ENCODE data around the gene DPEP3. TPM values are rescaled to one million over a fixed set of nuclear protein-coding genes. Genes with fewer than 3 reads are reported as not detected.
A peak's percentile ranks its signal among the peaks of the same experiment; 100 is the strongest.

The DPEP3 gene
- polyA plus RNA-seq, 1 donor (not counting 4 experiments of a cell fraction or from before 2014, with no cell fraction given): not detected

GRCh38 chr16:67942510-67943255 lies 37.6 kb downstream of the DPEP3 start:
- H3K9me1 ChIP-seq (ENCODE audit: control insufficient read depth, extremely low read depth, insufficient read depth, low read length): peaks cover 3% of the 10 kb centered on the region
- FAIRE-seq (no peak), DNase-seq (ENCODE audit: low read depth, low spot score) (no peak)
- peaks cover 3% of the 10 kb centered on the region for H4K20me1 ChIP-seq (ENCODE audit: control insufficient read depth, extremely low read depth, insufficient read depth, low read length)
- peaks cover 54 to 58% of the 10 kb centered on the region in 2 experiments for H3K36me3 ChIP-seq (ENCODE audit: control insufficient read depth in 2 of 2, extremely low read depth in 1 of 2, insufficient read depth in 2 of 2, low read length in 2 of 2)
- H2AFZ ChIP-seq (ENCODE audit: control insufficient read depth, low read length): no peak overlapping the region
- H3K9me3 ChIP-seq (ENCODE audit: control insufficient read depth, low read depth, low read length): no peaks in the 10 kb centered on the region
- no peak for TF ChIP-seq CTCF (optimal IDR thresholded peaks at IDR 0.05 in 1 of 3, IDR thresholded peaks at IDR 0.05 in 1 of 3, conservative IDR thresholded peaks at IDR 0.05 in 1 of 3; ENCODE audit: extremely low read depth in 1 of 3, insufficient read depth in 2 of 3, low read length in 3 of 3)
- no peak overlapping the region for H3K27ac ChIP-seq (ENCODE audit: control insufficient read depth, insufficient read depth, low read length)
- H3K4me1 ChIP-seq (ENCODE audit: control insufficient read depth, extremely low read depth, insufficient read depth, low read length): no peaks in the 10 kb centered on the region
- dilution Hi-C loops (cut with MboI; ENCODE audit: extremely low pct_ligation_motif_present, low sequenced_read_pairs): no loop called here
- no peaks in the 10 kb centered on the region for H3K27me3 ChIP-seq (ENCODE audit: control insufficient read depth, extremely low read depth, insufficient read depth, low read length)
- no peak overlapping the region for H3K4me3 ChIP-seq (ENCODE audit: control insufficient read depth in 2 of 3, extremely low read depth in 1 of 3, insufficient read depth in 2 of 3, low read depth in 1 of 3, low read length in 3 of 3)
- no peak overlapping the region for H3K4me2 ChIP-seq (ENCODE audit: control insufficient read depth, extremely low read depth, insufficient read depth, low read depth, low read length)
- peaks cover 5% of the 10 kb centered on the region for H3K79me2 ChIP-seq (ENCODE audit: control insufficient read depth, insufficient read depth, low read length)
- H3K9ac ChIP-seq (ENCODE audit: control insufficient read depth, extremely low read depth, insufficient read depth, low read length): no peak overlapping the region

- Histone ChIP-seq H3K27ac (ENCODE audit: control insufficient read depth, insufficient read depth, low read length) (no peak overlapping the region), H3K79me2 (ENCODE audit: control insufficient read depth, insufficient read depth, low read length) (peaks cover 5% of the 10 kb centered on the region), H2AFZ (ENCODE audit: control insufficient read depth, low read length) (no peak overlapping the region), H4K20me1 (ENCODE audit: control insufficient read depth, extremely low read depth, insufficient read depth, low read length) (peaks cover 3% of the 10 kb centered on the region), H3K9me1 (ENCODE audit: control insufficient read depth, extremely low read depth, insufficient read depth, low read length) (peaks cover 3% of the 10 kb centered on the region), H3K4me2 (ENCODE audit: control insufficient read depth, extremely low read depth, insufficient read depth, low read depth, low read length) (no peak overlapping the region), H3K27me3 (ENCODE audit: control insufficient read depth, extremely low read depth, insufficient read depth, low read length) (no peaks in the 10 kb centered on the region), H3K36me3 (ENCODE audit: control insufficient read depth in 2 of 2, extremely low read depth in 1 of 2, insufficient read depth in 2 of 2, low read length in 2 of 2) (peaks cover 49 to 53% of the 10 kb centered on the region in 2 experiments), H3K9ac (ENCODE audit: control insufficient read depth, extremely low read depth, insufficient read depth, low read length) (no peak overlapping the region), H3K4me3 (ENCODE audit: control insufficient read depth in 2 of 3, extremely low read depth in 1 of 3, insufficient read depth in 2 of 3, low read depth in 1 of 3, low read length in 3 of 3) (no peak overlapping the region), H3K9me3 (ENCODE audit: control insufficient read depth, low read depth, low read length) (no peaks in the 10 kb centered on the region), H3K4me1 (ENCODE audit: control insufficient read depth, extremely low read depth, insufficient read depth, low read length) (peaks cover 3% of the 10 kb centered on the region)
- no peak for FAIRE-seq
- no peak for DNase-seq (ENCODE audit: low read depth, low spot score)
- TF ChIP-seq CTCF (optimal IDR thresholded peaks at IDR 0.05 in 1 of 3, IDR thresholded peaks at IDR 0.05 in 1 of 3, conservative IDR thresholded peaks at IDR 0.05 in 1 of 3; ENCODE audit: extremely low read depth in 1 of 3, insufficient read depth in 2 of 3, low read length in 3 of 3): peak; percentile 76 to 82 (median 81)
- TF ChIP-seq EZH2 (IDR thresholded peaks at IDR 0.05; ENCODE audit: low read length): no peak
- dilution Hi-C loops (cut with MboI; ENCODE audit: extremely low pct_ligation_motif_present, low sequenced_read_pairs): no loop called here
These were observed 38.1 kb downstream of the DPEP3 start for GRCh38 chr16:67942200-67942509.

Data from keratinocyte (primary cell).